ENCODE measurements around the gene SENP2. TPM values are rescaled to one million over a fixed set of nuclear protein-coding genes. Genes with fewer than 3 reads are reported as not detected.

Gene SENP2
- total and polyA plus RNA-seq, 2 of the 13 experiments (the other 11 are each of a cell fraction or from before 2014, with no cell fraction given): 7.7 to 46.2 TPM

DNA sequence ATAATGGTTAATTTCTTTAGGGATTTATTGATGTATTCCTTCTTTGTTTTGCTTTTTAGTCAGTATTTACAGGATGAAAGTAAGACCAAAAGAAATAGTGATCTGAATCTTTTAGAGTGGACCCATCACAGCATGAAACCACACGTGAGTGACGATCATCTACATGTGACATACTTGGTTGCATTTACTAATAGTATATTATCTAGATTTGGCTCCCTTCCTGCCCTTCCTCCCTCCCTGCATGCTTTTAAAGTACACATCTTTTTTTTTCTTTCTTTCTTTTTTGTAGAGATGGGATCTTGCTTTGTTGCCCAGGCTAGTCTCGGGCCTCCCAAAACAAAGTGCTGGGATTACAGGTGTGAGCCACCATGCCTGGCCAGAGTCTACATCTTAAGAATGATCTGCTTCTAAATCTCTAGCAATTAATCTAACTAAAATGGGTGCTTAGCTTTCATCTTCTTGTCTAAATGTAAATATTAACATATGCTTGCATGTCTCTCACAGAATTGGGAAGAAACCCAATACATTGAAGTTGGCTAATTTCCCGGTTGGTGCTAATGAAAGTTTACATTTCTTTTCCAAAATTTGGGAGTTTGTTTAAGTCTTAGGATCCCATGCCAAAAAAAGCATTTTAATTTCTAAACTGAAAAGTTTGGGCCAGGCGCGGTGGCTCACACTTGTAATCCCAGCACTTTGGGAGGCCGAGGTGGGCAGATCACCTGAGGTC is 38.0 kb downstream of the SENP2 start:
- H3K4me1 ChIP-seq (ENCODE audit: insufficient read depth, low read length): no peaks in the 10 kb centered on the region
- POLR2A ChIA-PET: no interaction called here
- no peak overlapping the region for H2AFZ ChIP-seq (ENCODE audit: low read length)
- no peaks in the 10 kb centered on the region for H3K79me2 ChIP-seq (ENCODE audit: insufficient read depth, low read length)
- DNase-seq (ENCODE audit: low spot score) (no peak), FAIRE-seq (no peak), ATAC-seq (no peak)
- in situ Hi-C loops (cut with HindIII; ENCODE audit: extremely low pct_ligation_motif_present, low pct_unique_long_range_greater_than_20kb) (no loop called here), intact Hi-C loops (cut with micrococcal nuclease; ENCODE audit: unreplicated experiment) (no loop called here)
- CTCF ChIA-PET (ENCODE audit: low intra/inter-chr PET ratio, low total read pairs): no interaction called here
- 94% methylated on average over 7 of the region's 7 CpGs for WGBS (ENCODE audit: low lambda C conversion rate)
- no peak overlapping the region for H3K4me2 ChIP-seq (ENCODE audit: low read depth, low read length)
- H3K36me3 ChIP-seq (replicated peaks in 1 of 2; ENCODE audit: control insufficient read depth in 1 of 2, insufficient read depth in 2 of 2, low read length in 2 of 2): peaks cover 3 to 22% of the 10 kb centered on the region in 2 experiments; a peak in 3 of 5 replicates
- no peaks in the 10 kb centered on the region for H3K27me3 ChIP-seq (ENCODE audit: control insufficient read depth in 1 of 2, insufficient read depth in 2 of 2, low read length in 2 of 2)
- no peak overlapping the region for H3K27ac ChIP-seq (ENCODE audit: extremely low read length, insufficient read depth, low read length)
- BruUV-seq (replicated peaks): no TSS peak
- no peak overlapping the region for H3K4me3 ChIP-seq (replicated peaks in 1 of 3; ENCODE audit: insufficient read depth in 1 of 3, low read depth in 2 of 3, low read length in 3 of 3)
- H3K9ac ChIP-seq (ENCODE audit: insufficient read depth, low read depth, low read length): no peak overlapping the region
- no peaks in the 10 kb centered on the region for H4K20me1 ChIP-seq (ENCODE audit: insufficient read depth, low read length)
- no peaks in the 10 kb centered on the region for H3K9me3 ChIP-seq (ENCODE audit: low read length)
- no peak for TF ChIP-seq ZNF274 (CRISPR knock-in tag; IDR thresholded peaks at IDR 0.05)
- TF ChIP-seq SIX4 (CRISPR knock-in tag; IDR thresholded peaks at IDR 0.05): no peak
- no peak for TF ChIP-seq NR2F1 (CRISPR knock-in tag; IDR thresholded peaks at IDR 0.05)
- no peak for TF ChIP-seq GTF2F1 (IDR thresholded peaks at IDR 0.05; ENCODE audit: low read length)
- TF ChIP-seq ZNF512 (CRISPR knock-in tag; IDR thresholded peaks at IDR 0.05): no peak
- TF ChIP-seq KDM3A (CRISPR knock-in tag; IDR thresholded peaks at IDR 0.05; ENCODE audit: low read depth): no peak
- no peak for TF ChIP-seq MAX (IDR thresholded peaks at IDR 0.05)
- TF ChIP-seq, protein P1, sequence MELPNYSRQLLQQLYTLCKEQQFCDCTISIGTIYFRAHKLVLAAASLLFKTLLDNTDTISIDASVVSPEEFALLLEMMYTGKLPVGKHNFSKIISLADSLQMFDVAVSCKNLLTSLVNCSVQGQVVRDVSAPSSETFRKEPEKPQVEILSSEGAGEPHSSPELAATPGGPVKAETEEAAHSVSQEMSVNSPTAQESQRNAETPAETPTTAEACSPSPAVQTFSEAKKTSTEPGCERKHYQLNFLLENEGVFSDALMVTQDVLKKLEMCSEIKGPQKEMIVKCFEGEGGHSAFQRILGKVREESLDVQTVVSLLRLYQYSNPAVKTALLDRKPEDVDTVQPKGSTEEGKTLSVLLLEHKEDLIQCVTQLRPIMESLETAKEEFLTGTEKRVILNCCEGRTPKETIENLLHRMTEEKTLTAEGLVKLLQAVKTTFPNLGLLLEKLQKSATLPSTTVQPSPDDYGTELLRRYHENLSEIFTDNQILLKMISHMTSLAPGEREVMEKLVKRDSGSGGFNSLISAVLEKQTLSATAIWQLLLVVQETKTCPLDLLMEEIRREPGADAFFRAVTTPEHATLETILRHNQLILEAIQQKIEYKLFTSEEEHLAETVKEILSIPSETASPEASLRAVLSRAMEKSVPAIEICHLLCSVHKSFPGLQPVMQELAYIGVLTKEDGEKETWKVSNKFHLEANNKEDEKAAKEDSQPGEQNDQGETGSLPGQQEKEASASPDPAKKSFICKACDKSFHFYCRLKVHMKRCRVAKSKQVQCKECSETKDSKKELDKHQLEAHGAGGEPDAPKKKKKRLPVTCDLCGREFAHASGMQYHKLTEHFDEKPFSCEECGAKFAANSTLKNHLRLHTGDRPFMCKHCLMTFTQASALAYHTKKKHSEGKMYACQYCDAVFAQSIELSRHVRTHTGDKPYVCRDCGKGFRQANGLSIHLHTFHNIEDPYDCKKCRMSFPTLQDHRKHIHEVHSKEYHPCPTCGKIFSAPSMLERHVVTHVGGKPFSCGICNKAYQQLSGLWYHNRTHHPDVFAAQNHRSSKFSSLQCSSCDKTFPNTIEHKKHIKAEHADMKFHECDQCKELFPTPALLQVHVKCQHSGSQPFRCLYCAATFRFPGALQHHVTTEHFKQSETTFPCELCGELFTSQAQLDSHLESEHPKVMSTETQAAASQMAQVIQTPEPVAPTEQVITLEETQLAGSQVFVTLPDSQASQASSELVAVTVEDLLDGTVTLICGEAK (IDR thresholded peaks at IDR 0.05): no peak
- TF ChIP-seq, protein P1 (CRISPR knock-in tag; IDR thresholded peaks at IDR 0.05): no peak
- TF ChIP-seq NCOR1 (IDR thresholded peaks at IDR 0.05; ENCODE audit: borderline replicate concordance, low read length): no peak
- no peak for TF ChIP-seq MEIS2 (CRISPR knock-in tag; IDR thresholded peaks at IDR 0.05)
- no peak for TF ChIP-seq ZNF343 (CRISPR knock-in tag; IDR thresholded peaks at IDR 0.05)
- TF ChIP-seq ZNF362 (CRISPR knock-in tag; IDR thresholded peaks at IDR 0.05; ENCODE audit: borderline replicate concordance): no peak

Measured in HepG2 (cell line).